Activated naive CD4-positive, alpha-beta T cell treated with anti-CD3 and anti-CD28 coated beads, Interleukin-2, amount 50 U/mL, for 72 hours (primary cell): Measurements from ENCODE around the gene SV2C. TPM values are rescaled to one million over a fixed set of nuclear protein-coding genes. Genes with fewer than 3 reads are reported as not detected.
"Not testable (repeated sequence)": the region's sequence is repeated elsewhere in the genome, so short reads cannot be mapped to it uniquely, and the experiment has no call there.

ENCODE experiments used
- ATAC-seq, 2 donors: fragments of 150-1000 bp; cut with Tn5 transposase; 2 replicates each; pipeline ENCODE4 v1.10.0; 2021; ENCODE audit warnings: mild to moderate bottlenecking in 2 of 2, moderate library complexity in 2 of 2
- DNase-seq, 2 donors: peaks; one replicate each; pipeline ENCODE4 v3.0.0; 2021 to 2022; ENCODE audit warnings: low spot score in 2 of 2
- H3K27ac Mint-ChIP-seq, 2 donors: one replicate each; pipeline ENCODE4 v1.8.0; 2022; ENCODE audit warnings: mild to moderate bottlenecking in 2 of 2, mixed read lengths in 2 of 2
- H3K36me3 Mint-ChIP-seq, 2 donors: one replicate each; pipeline ENCODE4 v1.8.0; 2022; ENCODE audit warnings: mixed read lengths in 2 of 2
- H3K9me3 Mint-ChIP-seq, 2 donors: one replicate each; pipeline ENCODE4 v1.8.0; 2022; ENCODE audit warnings: mixed read lengths in 2 of 2
- total RNA-seq, 2 donors: library from RNA; stranded (reverse); gene quantifications; one replicate each; pipeline ENCODE4 v1.2.3, GENCODE V29; 2022

SV2C gene
- total RNA-seq, 2 donors from 2014 or later = 0.88 TPM; not detected in 1

DNA sequence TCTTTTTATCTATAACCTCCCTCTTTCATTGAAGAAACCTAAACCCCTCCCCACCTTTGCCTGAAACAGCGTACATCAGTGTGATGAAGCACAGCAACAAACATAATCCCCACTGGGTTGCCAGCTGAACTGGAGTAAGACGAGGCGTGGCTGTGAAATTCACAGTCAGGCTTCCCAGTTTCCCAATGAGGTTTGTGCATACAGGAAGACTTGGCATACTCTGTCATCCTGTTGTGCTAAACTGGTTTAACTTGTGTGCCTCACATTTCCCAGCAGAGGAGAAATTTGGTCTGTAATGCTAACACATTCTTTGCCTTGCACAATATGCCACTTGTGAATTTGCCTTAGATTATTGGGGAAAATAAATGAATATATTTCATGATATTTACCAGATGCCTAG lies 121.5 kb downstream of the SV2C start:
- ATAC-seq = no peak
- H3K36me3 Mint-ChIP-seq = no peaks in the 10 kb centered on the region
- DNase-seq = no peak
- no peak overlapping the region for H3K27ac Mint-ChIP-seq
- peaks cover 1% of the 10 kb centered on the region in 2 donors for H3K9me3 Mint-ChIP-seq

DNA sequence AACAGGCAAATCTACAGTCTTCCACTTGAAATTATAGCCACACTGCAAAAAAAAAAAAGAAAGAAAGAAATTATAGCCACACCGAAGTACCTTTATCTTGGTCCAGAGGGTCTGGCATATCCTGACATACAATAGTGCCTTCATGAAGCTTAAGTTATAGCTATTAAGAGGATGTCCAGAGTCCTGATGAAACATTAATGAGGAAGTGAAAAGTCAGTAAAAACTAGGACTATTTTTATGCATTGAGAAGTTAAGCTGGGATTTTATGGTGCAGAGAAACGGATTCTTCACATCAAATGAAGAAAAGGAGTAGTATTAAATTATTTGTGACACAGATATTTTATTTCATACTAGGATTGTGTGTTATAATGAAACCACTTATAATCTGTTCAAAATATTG lies 123.9 kb downstream of the SV2C start:
- ATAC-seq = no peak
- Mint-ChIP-seq H3K27ac (no peak overlapping the region), H3K9me3 (peaks cover 7% of the 10 kb centered on the region in 2 donors), H3K36me3 (no peaks in the 10 kb centered on the region)
- DNase-seq = no peak

DNA sequence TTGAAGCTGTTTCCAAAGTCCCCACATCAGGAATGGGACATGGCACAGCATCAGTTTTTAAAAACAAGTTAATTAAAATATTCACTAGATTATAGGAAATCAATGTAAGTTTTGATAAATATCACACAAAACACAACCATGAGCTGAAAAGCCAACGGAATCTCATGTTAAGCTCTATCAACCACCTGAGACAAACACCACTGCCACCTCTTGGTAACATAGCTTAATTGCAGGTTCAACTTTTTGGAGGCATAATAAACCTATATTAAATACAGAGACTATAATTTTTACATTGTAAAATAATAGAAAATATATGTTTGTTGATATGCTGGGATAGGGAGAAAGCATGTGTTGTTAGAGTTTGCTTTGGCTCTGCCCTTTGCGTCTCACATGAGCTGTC lies 126.1 kb downstream of the SV2C start:
- ATAC-seq = no peak
- DNase-seq = no peak
- H3K9me3 Mint-ChIP-seq = peaks cover 7% of the 10 kb centered on the region in 2 donors
- H3K36me3 Mint-ChIP-seq = no peaks in the 10 kb centered on the region
- H3K27ac Mint-ChIP-seq = no peak overlapping the region

DNA sequence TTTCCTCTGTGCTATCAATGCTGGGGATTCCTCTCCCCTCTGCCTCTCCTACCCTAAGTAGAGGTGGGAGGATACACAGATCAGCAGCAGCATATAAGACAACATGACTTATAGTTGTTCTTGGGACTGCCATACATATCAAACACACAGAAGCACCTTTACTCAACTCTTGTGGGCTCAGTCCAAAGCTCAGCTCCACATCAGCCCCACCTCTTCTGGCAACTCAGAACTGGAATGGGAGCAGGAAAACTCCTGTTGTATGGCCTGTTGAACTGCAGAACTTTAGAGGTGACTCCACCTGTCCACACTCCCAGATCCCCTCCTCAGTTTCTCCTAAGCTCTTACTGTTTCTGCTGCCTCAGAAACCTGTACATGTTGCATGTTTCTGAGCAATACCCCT lies 127.8 kb downstream of the SV2C start:
- Mint-ChIP-seq H3K27ac (no peak overlapping the region), H3K9me3 (peaks cover 7% of the 10 kb centered on the region in 2 donors)
- no peak for ATAC-seq

DNA sequence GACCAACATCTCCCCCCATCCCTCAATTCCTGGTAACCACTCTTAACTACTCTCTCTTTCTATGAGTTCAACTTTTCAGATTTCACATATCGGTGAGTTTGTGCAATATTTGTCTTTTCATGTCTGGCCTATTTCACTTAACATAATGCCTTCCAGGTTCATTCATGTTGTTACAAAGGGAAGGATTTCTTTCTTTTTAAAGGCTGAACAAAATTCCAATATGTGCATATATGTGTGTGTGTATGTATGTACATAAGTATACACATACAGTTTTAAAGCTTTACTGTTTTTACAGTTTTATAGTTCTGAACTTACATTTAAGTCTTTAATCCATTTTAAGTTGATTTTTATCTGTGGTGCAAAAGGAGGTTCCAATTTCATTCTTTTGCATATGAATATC lies 130.7 kb downstream of the SV2C start:
- no peak for DNase-seq
- H3K9me3 Mint-ChIP-seq = peaks cover 7% of the 10 kb centered on the region in 2 donors
- H3K27ac Mint-ChIP-seq = no peak overlapping the region
- H3K36me3 Mint-ChIP-seq = no peaks in the 10 kb centered on the region
- no peak for ATAC-seq

More for the DNA sequence above, 127.8 kb downstream of the SV2C start:
- DNase-seq = no peak
- H3K36me3 Mint-ChIP-seq = no peaks in the 10 kb centered on the region

DNA sequence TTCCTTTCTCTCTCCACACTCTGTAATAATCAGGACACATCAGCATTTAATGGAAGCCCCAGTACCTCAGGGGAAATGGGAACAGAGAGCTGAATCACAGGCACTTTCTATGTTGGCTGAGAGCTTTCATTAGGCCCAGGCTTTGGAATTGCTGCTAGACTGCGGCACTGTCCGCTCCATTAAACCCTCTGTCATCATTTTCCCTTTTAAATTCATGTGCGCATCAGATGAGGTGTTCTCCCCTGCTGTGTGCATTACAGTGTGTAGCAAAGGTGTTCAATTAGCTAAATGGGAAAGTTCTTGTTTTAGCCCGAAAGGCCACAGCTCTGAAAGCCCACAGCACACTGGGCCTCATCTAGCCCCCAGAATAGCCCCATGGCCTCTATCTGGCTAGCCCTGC lies 133.6 kb downstream of the SV2C start:
- Mint-ChIP-seq H3K36me3 (no peaks in the 10 kb centered on the region), H3K9me3 (no peaks in the 10 kb centered on the region), H3K27ac (no peak overlapping the region)
- no peak for ATAC-seq
- DNase-seq = no peak

DNA sequence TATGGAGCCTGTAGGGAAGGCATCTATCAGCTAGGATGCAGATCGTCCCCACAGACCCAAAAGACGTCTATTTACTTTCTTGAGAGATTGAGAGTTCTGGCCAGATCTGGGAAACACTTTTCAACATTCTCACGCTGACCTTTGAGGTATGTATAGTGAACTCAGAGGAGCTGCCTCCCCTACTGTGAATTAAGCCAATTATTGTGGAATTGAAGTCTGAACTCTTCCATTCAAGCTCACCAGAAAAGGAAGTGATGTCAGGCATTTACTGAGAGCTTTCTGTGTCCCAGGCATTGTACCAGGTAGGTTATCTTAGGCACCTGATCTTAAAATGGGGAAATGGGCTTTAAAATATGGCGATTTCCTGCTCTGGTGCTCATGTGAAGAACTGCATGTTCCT lies 136.5 kb downstream of the SV2C start:
- ATAC-seq (no peak), DNase-seq (no peak)
- no peaks in the 10 kb centered on the region for H3K9me3 Mint-ChIP-seq
- no peaks in the 10 kb centered on the region for H3K36me3 Mint-ChIP-seq
- H3K27ac Mint-ChIP-seq = no peak overlapping the region

DNA sequence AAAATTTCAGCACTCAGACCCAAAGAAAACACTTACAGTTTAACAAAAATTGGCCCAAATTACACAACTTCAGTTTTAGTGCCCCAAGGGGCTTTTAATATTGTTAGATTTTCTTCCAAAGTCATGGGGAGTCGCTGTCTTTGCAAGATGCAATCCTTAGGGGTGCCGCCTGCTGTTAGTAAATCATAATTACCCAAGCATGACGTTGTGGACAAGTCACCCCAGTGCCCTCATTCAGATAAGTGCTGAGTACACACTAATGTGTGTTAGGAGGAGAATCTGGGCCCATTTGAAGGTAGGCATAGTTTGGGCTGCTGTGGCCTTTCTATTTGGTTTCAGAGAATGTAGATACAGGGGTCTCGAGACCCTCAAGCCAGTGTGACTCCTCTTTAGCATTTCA lies 138.1 kb downstream of the SV2C start:
- DNase-seq (no peak), ATAC-seq (no peak)
- Mint-ChIP-seq H3K27ac (no peak overlapping the region), H3K9me3 (no peaks in the 10 kb centered on the region), H3K36me3 (no peaks in the 10 kb centered on the region)

DNA sequence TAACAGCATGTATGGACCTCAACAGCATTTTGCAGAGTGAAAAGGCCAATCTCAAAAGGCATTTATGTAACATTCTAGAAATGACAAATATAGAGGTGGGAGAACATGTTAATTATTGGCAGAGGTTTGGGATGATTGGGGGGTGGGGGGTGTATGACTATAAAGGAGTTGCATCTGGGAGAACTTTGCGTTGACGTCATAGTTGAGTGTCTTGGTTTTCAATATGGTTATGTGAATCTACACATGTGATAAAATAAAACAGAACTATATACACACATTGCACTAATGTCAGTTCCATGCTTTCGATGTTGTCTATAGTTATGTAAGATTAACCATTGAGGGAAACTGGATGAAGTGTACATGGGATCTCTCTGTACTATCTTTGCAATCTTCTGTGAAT lies 139.1 kb downstream of the SV2C start:
- Mint-ChIP-seq H3K36me3 (no peaks in the 10 kb centered on the region), H3K27ac (no peak overlapping the region), H3K9me3 (no peaks in the 10 kb centered on the region)
- DNase-seq = no peak
- ATAC-seq = no peak

DNA sequence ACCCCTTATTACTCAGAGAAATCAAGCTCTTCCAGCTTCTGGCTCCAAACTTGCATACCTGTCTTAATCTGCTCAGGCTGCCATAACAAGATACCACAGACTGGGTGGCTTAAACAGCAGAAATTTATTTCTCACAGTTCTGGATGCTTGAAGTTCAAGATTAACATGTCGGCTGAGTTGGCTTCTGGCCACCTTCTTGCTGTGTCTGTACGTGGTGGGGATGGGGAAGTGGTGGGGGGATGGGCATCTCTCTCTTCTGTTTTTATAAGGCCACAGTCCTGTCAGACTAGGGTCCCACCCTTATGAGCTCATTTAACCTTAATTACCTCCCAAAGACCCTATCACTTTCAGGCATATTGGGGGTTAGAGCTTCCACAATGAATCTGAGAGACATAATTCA lies 140.5 kb downstream of the SV2C start:
- ATAC-seq = no peak
- Mint-ChIP-seq H3K9me3 (no peaks in the 10 kb centered on the region), H3K36me3 (no peaks in the 10 kb centered on the region), H3K27ac (no peak overlapping the region)
- DNase-seq = no peak

DNA sequence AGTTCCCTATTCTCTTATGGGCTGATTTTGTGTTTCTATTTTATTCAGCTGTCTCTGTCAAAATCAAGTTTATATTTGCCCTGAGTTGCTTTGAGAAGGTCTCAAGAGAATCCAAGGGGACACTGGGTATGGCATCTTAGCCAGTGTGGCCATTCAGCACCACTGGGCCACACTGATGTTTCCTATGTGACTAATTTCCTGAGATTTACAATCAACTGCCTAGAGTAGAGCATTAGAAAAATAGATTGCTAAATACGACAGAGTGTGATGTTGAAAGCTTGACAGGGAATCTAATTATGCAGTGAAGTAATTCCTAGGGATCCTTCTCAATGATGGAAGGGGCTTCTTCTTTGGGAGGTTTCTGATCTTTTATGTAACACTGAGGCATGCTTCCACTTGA lies 141.7 kb downstream of the SV2C start:
- Mint-ChIP-seq H3K36me3 (no peaks in the 10 kb centered on the region), H3K9me3 (peaks cover 0 to 1% of the 10 kb centered on the region in 2 donors), H3K27ac (no peak overlapping the region)
- ATAC-seq = no peak
- DNase-seq = no peak

DNA sequence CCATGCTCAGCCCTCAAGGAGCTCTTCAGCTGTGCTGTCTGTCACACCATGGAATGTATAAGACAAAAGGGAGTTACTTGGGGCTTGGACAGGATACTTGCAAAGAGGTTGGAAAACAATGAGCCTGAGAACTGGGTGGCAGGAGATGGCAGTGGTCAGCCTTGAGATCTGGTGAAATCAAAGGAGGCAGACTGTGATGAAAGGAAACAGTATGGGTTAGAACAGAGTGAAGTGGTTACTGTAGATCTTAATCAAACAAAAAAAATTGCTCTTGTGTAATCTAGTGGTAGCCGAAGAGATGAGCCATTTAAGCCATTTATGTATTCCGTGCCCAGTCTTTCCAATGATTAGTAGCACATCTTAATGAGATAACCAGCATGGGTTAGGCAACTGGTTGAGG lies 142.2 kb downstream of the SV2C start:
- no peak for DNase-seq
- no peak for ATAC-seq

DNA sequence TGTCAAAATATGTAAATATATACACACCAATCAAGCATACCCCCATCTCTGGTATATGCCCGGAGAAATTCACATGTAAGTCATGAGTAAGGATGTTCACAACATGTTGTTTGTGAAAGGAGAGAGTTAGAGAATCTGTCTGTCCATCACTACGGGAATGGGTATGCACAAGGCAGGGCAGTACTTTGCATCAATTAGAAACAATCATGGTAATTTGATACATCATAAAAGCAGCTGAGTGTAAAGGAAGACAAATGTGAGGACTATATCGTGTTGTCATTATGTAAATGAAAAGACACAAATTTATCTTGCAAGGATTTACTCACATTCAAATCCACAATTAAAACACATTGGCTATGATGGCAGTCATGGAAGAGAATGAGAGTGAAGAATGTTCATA lies 146.7 kb downstream of the SV2C start:
- no peak overlapping the region for H3K27ac Mint-ChIP-seq
- H3K9me3 Mint-ChIP-seq = peaks cover 0 to 5% of the 10 kb centered on the region in 2 donors
- no peaks in the 10 kb centered on the region for H3K36me3 Mint-ChIP-seq
- no peak for ATAC-seq
- no peak for DNase-seq

More for the DNA sequence above, 142.2 kb downstream of the SV2C start:
- H3K36me3 Mint-ChIP-seq = no peaks in the 10 kb centered on the region
- peaks cover 0 to 5% of the 10 kb centered on the region in 2 donors for H3K9me3 Mint-ChIP-seq
- no peak overlapping the region for H3K27ac Mint-ChIP-seq

DNA sequence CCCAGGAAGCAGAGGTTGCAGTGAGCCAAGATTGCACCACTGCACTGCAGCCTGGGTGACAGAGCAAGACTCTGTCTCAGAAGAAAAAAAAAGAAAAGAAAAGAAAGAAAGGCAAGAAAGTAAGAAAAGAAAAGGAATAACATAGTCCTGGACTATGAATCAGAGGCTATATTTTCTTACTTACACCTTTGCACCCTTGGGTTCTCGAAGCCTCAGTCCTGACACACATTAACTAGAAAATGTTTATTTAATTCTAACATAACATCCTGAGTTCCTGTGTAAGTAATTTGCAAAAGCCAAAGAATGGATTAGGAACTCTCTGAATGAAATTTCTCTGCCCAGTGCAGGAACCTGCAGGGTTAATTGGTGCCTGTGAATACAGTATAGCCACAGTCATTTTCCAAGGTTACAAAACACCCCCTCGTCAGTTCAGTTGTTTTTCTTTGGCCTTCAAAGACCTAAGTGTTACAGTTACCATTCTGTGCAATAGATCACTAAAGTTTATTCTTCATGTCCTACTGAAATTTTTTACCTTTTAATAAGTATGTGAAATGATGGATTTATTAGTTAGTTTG lies 147.6 kb downstream of the SV2C start:
- peak overlapping the region in 1 of 2 donors; percentile 26 for H3K27ac Mint-ChIP-seq
- DNase-seq = no peak
- H3K9me3 Mint-ChIP-seq = peaks cover 0 to 5% of the 10 kb centered on the region in 2 donors
- ATAC-seq = no peak
- H3K36me3 Mint-ChIP-seq = no peaks in the 10 kb centered on the region

DNA sequence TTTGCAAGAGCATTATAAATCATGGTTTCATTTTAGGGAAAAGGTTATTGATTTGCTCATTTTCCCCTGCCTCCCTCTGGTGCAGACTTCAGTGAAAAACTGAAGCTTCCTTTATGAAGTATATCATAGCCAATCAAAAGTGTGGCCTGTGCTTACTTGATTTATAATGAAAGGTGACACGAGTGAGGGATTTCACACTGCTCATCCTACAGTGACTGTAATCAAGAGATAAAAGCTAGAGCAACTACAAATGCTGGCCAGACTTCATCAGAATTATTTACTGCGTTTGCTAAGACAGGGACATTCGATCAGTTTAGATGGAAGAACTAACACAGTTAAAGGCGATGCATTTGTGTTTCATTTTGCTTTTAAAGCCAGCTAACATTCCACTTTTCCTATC lies 151.5 kb downstream of the SV2C start:
- Mint-ChIP-seq H3K36me3 (no peaks in the 10 kb centered on the region), H3K27ac (no peak overlapping the region), H3K9me3 (peaks cover 6 to 20% of the 10 kb centered on the region in 2 donors)
- DNase-seq (no peak), ATAC-seq (no peak)

DNA sequence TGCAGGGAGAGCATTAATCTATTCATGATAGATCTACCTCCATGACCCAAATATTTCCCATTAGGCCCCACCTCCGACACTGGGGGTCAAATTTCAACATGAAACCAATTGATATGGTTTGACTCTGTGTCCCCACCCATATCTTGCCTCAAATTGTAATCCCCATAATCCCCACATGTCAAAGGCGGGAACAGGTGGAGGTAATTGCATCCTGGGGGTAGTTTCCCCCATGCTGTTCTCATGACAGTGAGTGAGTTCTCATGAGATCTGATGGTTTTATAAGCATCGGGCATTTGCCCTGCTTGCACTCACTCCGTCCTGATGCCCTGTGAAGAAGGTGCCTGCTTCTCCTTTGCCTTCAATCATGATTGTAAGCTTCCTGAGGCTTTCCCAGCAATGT lies 153.5 kb downstream of the SV2C start:
- H3K36me3 Mint-ChIP-seq = no peaks in the 10 kb centered on the region
- no peak overlapping the region for H3K27ac Mint-ChIP-seq
- ATAC-seq (no peak), DNase-seq (no peak)
- peaks cover 6 to 15% of the 10 kb centered on the region in 2 donors for H3K9me3 Mint-ChIP-seq

DNA sequence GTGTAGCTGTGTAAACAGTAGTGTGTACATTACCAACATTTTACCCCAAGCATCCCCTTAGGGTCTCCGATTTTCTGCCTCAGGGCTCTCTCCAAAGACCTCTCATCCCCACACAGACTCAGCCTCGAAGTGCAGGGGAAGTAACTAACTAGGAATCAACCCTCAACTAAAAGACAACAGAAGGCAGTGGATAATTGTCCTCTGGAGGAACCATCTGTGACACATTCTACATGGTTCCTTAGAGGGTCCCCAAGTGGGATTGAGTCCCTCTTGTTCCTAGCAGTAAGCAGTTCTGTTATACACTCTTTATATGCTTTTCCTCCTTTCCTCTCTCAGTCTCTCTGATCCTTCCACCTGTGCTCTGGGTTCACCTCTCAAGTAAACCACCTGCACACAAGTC lies 157.2 kb downstream of the SV2C start:
- peaks cover 6 to 22% of the 10 kb centered on the region in 2 donors for H3K9me3 Mint-ChIP-seq
- no peaks in the 10 kb centered on the region for H3K36me3 Mint-ChIP-seq
- ATAC-seq (no peak), DNase-seq (no peak)
- no peak overlapping the region for H3K27ac Mint-ChIP-seq

DNA sequence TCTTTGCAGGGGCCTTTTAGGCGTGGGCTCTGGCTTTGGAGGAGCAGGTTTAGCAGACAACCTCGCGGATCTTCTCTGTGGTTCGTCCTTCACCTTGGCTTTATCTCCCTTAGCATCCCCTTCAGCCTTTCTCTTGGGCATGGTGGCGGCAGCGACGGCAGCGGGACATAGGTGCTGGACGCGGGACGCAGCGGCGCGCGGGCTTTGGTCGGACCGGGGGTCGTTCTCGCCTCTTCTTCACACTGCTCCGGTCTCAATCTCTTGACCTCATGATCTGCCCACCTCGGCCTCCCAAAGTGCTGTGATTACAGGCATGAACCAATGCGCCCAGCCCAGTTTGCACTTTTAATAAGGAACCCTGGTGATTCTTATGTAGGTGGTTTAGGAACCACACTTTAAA lies 159.0 kb downstream of the SV2C start:
- Mint-ChIP-seq H3K9me3 (peaks cover 6 to 22% of the 10 kb centered on the region in 2 donors), H3K27ac (peak overlapping the region in 1 of 2 donors; percentile 18)
- not testable (repeated sequence) for DNase-seq, H3K36me3 Mint-ChIP-seq, ATAC-seq

DNA sequence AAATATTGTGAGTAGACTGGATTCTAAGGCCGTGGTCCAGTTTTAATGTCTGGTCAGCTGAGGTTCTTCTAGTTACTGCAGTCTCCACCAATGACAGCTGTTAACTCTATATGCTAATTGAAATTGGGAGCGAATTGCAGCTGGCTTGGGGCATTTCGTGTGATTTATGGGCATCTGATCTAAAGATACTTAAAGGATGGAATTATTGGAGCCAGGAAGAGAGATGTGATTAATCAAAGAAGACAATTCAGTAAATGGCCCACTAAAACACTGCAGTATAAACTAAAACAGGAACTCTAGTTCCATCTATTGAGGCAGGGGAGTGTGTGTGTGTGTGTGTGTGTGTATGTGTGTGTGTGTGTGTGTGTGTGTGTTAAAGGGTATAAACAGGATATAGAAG lies 162.4 kb downstream of the SV2C start:
- Mint-ChIP-seq H3K27ac (no peak overlapping the region), H3K36me3 (no peaks in the 10 kb centered on the region), H3K9me3 (peaks cover 0 to 7% of the 10 kb centered on the region in 2 donors)
- no peak for ATAC-seq
- no peak for DNase-seq
